ENCODE data around the gene ACSM5.

DNA sequence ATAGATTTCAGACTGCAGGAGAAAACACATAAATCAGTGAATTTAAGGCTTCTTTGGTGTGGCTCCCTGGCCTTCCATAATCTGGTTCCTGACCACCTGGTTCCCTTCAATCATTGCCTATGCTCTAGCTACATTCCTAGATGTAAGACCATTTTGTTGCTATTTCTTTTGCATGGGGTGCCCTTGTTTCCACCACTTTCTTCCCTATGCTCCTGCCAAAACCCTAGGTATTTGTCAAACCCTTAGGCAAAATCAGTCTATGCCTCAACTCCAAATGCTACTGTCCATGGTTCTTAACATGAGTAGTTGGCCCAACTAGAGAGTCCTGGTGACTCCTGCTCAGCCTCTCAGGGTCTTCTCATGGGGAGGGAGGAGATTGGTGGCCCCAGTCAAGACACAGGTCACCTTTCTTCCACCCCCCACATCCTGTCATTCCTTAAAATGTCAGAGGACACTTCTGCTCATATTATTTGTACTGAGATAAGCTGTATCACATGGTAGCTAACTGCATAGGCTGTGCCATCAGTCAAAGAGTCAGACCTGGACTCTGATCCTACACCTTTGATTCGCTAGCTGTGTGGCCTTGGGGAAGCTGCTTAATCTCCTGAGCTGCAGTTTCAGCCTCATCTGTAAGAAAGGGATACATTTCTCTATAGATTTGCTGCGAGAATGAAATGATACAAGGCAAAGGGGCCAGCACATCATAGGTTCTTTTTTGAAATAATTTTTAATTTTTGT lies 15.0 kb downstream of the ACSM5 start:
- TF ChIP-seq, protein P1, sequence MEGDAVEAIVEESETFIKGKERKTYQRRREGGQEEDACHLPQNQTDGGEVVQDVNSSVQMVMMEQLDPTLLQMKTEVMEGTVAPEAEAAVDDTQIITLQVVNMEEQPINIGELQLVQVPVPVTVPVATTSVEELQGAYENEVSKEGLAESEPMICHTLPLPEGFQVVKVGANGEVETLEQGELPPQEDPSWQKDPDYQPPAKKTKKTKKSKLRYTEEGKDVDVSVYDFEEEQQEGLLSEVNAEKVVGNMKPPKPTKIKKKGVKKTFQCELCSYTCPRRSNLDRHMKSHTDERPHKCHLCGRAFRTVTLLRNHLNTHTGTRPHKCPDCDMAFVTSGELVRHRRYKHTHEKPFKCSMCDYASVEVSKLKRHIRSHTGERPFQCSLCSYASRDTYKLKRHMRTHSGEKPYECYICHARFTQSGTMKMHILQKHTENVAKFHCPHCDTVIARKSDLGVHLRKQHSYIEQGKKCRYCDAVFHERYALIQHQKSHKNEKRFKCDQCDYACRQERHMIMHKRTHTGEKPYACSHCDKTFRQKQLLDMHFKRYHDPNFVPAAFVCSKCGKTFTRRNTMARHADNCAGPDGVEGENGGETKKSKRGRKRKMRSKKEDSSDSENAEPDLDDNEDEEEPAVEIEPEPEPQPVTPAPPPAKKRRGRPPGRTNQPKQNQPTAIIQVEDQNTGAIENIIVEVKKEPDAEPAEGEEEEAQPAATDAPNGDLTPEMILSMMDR (conservative IDR thresholded peaks at IDR 0.05; ENCODE audit: low read depth, low read length): no peak
- no peak for TF ChIP-seq EZH2 (IDR thresholded peaks at IDR 0.05; ENCODE audit: borderline replicate concordance, low read depth, low read length, poor library complexity, severe bottlenecking)

Measured in A673 (cell line).